GM04504 (cell line): ENCODE measurements around the gene FOXF2.
A peak's percentile ranks its signal among the peaks of the same experiment; 100 is the strongest.
"Not testable (repeated sequence)": the region's sequence is repeated elsewhere in the genome, so short reads cannot be mapped to it uniquely, and the experiment has no call there.

Experiments used
- DNase-seq: peaks from one replicate; pipeline ENCODE4 v3.0.0-alpha.2; 2012; ENCODE audit warnings: low read depth

Gene FOXF2

DNA sequence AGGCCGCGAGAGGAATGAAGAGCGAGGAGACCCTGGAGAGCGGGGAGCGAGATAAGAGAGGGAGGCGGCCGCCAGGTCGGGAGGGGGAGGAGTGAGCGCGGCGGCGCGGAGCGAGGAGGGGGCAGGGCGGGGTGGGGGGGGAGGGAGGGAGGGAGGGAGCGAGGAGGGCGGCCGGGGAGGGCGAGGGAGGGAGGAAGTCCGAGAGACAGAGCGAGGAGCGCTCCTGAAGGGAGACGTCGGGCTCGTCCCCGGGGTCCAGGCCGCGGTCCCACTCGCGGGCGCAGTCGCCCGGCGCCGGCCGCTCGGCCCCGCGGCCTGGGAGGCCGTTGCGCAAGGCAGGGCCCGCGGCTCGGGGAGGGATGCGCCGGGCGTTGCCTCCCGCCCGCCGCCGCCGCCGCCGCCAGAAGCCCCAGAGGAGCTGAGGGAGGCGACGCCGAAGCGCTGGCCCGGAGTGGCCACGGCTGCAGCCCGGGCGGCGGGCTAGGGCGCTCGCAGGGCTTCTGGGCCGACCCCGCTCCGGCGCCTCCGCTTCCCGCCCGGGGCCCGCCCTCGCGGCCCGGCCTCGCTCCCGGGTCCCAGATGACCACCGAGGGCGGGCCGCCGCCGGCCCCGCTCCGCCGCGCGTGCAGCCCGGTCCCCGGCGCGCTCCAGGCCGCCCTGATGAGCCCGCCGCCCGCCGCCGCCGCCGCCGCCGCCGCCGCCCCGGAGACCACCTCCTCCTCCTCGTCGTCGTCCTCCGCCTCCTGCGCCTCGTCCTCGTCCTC is at the start of gene FOXF2:
Gene FOXF2, plus strand, starts transcription at position 208 of the 764 bp plus-strand sequence. Its CDS starts 372 bp downstream, at position 580.
- DNase-seq = no peak

DNA sequence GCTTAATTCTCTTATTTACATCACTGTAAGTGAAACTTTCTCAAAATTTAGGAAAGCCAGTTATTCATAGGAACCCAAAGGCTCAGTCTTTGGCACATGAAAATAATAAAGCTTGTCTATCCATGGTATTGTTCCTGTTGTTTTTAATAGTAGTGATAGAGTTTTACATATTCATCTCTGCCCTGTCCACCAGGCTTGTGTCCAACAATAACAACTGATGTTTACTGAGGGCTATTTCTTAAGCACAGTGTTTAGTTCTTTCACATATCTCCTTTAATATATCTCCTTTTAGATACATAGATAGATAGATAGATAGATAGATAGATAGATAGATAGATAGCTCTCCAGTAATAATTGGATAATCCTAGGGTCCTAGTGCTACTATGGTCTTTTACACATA is 43.3 kb upstream of the FOXF2 start:
- DNase-seq = no peak

DNA sequence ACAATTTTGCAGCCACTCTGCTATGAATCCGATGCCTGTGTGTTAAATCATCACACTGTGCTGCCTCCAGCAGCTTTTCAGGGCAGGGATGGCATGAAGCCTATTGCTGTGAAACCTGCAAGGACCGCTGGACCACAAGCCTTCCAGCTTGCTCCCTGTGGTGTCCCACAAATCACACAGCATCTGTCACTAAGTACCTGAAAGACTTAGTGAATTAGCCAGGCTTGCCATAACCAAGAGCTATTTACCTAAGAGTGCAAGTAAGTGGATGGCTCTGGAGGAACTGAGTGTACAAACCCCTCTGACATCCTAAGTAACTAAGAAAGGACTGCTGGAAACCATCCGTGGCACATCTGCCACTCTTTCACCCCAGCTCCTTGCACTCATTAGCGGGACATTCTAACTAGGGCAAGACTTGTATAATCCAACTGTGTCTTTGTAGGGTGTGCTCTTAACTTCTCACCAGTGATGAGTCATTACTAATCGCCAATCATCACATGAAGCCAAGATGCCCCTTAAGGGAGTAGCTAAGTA is 42.8 kb upstream of the FOXF2 start:
- no peak for DNase-seq

GRCh38 chr6:1347161-1347560 is 42.2 kb upstream of the FOXF2 start:
- DNase-seq = no peak

DNA sequence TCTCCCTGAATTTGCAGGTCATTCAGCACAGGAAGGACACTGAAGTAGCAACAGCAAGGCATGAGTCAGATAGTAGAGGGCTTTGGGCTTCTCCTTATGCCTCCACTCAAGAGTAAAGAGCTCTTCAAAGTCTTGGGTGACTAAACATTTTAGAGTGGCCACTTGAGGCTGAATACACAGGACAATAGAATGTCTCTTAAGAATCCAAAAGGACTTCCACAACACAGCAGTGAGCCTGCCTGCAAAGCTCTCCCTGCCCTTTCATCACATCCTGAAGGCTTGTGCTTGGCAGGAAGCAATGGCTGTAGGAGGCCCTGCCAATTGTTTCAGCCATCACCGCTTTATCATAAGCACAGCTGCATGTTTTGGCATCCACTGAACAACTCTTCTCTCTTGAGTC is 40.7 kb upstream of the FOXF2 start:
- DNase-seq = no peak

- no peak for DNase-seq
Observed at GRCh38 chr6:1349655-1350054, 39.7 kb upstream of the FOXF2 start.

GRCh38 chr6:1351381-1352008 is 37.9 kb upstream of the FOXF2 start:
- DNase-seq = no peak

DNA sequence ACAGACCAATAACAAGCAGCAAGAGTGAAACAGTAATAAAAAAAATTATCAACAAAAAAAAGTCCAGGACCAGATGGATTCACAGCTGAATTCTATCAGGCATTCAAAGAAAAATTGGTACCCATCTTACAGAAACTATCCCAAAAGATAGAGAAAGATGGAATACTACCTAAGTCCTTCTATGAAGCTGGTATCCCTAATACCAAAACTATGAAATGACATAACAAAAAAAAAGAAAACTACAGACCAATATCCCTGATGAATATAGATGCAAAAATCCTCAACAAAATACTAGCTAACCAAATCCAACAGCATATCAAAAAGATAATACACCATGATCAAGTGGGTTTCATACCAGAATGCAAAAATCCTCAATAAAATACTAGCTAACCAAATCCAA is 34.3 kb upstream of the FOXF2 start:
- DNase-seq = not testable (repeated sequence)

GRCh38 chr6:1361717-1362116 is 27.7 kb upstream of the FOXF2 start:
- not testable (repeated sequence) for DNase-seq

DNA sequence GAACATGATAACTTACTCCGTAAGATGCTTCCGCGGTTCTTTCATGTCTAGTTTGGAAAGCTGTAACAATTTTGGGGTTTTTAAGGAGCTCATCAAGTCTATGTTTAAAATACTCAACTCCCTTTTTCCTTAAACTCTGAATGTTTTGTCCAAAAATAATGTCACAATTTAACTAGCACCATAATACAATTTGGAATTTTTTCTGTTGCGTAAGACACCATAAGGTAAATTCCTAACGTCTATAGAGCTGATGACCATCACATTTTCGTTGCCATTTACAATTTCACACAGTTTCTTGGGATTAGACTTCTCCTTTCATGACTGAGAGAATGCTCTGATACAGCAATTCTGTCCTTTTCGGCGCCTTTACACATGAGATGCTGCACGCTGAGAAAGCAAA is 26.7 kb upstream of the FOXF2 start:
- DNase-seq = no peak

DNA sequence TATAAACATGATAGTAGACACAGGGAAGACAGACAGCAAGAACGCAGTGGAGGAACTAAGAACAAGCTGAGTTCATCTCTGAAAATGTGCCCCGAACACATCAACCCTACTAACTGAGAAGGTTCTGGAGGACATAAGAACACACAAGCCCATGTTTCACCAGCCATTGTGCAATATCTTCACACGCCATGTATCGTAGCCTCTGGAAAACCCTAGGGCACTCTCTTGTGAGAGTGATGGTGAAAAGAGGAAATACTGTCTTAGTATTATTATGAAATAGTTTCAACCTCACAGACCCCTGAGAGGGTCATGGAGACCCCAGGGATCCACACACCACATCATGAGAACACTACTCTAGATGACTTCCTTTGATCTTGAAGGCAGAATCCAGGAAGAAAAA is 26.1 kb upstream of the FOXF2 start:
- no peak for DNase-seq

DNA sequence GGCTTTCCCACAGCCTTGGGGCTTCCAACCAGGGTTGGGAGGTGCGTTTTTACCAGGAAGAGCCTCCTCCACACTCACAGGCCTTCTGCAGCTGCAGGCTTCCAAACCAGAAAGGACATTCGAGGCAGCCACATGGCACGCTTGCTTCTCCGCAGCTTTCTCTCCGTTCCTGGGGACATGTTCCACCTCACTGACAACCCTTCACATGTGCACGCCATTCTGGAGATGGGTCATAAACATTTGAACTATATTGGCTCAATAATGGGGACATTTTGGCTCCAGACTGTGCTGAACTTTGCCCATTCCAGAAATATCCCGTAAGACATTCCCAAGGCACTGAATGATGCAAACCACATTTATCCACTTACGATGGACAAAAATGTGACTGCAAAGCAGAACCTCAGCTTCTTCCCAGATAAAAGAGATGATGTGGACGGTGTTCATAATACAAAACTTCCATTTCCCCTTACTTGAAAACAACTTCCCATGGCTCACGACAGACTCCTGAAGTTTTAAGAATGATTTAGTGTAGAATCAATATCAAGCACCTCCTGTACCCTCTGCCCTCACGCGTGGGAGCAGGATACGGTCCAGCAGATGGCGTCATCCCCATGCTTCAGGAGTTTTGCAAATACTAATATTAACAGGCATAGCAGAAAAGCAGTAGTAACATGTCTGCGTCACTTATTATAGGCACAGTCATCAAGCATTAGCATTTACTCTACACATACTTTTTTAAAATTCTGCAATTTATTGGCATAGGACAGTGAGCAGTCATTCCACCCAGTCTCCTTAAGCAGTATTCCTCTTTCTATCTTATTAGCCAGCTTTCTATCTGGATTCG is 25.4 kb upstream of the FOXF2 start:
- DNase-seq = peak; percentile 61

DNA sequence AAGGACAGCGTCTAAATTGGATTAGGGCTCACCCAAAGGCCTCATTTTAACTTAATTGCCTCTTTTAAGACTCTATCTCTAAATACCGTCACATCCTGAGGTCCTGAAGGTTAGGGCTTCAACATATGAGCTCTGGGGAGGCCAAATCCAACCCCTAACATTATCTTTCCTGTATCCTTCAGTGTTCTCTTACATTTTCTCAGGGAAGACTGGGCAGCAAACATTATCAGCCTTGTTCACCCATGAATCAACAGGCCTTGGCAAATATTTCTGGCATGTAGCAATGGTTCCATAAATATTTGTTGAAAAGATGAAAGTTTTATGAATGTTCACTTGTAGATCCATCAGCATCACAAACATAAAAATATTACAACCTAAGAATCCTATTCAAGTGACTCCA is 24.6 kb upstream of the FOXF2 start:
- DNase-seq = no peak

DNA sequence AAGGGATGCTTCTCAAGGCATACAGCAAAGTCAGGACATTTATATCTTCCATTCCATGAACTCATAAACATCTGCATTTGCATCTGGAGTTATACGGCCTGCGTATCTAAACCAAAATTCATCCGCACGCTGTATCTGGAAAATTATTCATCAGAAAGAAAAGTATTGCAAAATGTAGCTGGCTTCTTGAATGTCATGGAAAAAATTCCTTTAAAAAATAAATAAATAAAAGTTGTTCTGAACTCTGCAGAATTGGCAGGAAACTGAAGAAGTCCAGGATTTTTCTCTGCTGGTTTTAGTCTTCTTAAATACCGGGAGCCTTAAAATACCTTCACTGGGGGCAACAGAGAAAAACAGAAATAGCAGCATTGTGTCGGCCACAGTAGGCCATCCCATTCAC is 23.7 kb upstream of the FOXF2 start:
- no peak for DNase-seq

DNA sequence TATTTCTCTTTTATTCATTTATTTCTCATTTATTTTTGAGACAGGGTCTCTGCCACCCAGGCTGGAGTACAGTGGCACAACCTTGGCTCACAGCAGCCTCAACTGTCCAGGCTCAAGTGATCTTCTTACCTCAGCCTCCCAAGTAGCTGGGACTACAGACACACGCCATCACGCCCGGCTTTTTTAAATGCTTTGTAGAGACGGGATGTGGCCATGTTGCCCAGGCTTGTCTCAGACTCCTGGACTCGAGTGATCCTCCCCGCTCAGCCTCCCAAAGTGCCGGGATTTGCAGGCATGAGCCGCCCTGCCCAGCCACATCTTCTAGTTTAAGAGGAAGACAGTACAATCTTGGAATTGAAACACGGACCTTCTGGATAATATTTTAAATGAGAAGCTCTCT is 21.6 kb upstream of the FOXF2 start:
- no peak for DNase-seq

GRCh38 chr6:1368940-1369339 is 20.4 kb upstream of the FOXF2 start:
- no peak for DNase-seq

- DNase-seq = not testable (repeated sequence)
Observed at GRCh38 chr6:1369695-1370094, 19.7 kb upstream of the FOXF2 start.

GRCh38 chr6:1371933-1372332 is 17.4 kb upstream of the FOXF2 start:
- no peak for DNase-seq

GRCh38 chr6:1372690-1373089 is 16.7 kb upstream of the FOXF2 start:
- no peak for DNase-seq

DNA sequence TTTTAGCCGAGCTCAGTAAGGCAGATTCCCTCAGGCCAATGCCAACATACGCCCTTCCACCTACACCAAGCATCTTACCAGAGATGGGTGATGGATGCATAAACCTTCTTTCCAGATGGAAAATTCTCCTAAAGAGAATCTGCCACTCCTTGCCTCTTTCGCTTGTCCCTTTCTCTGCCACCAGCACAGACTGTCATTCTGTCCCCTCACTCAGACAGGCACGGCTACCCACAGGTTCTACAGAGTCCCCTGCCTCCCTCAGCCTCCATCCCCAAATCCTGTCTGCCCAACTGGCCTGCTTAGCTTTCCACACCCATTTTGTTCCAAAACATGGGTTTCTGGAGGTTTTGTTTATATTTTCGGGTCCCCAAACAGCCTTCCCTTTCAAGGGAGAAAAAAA is 12.7 kb upstream of the FOXF2 start:
- DNase-seq = no peak

DNA sequence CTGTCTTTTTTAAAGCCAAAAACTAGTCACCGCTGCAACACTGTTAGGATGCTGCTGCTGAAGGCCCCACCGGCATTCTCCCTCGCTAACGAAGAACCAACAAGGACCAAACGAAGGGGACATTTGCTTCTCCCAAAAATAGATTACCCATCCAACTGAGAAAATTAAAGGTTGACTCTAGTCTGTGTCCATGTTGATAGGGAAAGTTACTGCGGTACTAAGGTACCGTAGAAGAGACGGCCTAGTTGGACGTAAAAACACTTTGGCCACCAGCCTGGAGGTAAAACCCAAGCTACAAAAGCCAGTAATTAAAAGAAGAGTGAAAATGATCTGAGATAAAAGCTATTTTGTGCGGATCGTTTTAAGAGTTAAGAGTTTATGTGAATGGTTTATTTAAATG is 11.8 kb upstream of the FOXF2 start:
- DNase-seq = no peak
